ENCODE data around the gene UNKL.

UNKL gene

GRCh38 chr16:1439058-1439698 lies 24.7 kb upstream of the UNKL start:
- no peak for DNase-seq
- H3K36me3 Mint-ChIP-seq = no peaks in the 10 kb centered on the region
- H3K27me3 Mint-ChIP-seq = no peaks in the 10 kb centered on the region
- no peak overlapping the region for H3K27ac Mint-ChIP-seq
- CTCF ChIA-PET = no interaction called here
- H3K4me3 Mint-ChIP-seq = no peak overlapping the region
- H3K4me1 Mint-ChIP-seq = no peaks in the 10 kb centered on the region
- no peaks in the 10 kb centered on the region for H3K9me3 Mint-ChIP-seq

GRCh38 chr16:1438229-1439057 lies 23.9 kb upstream of the UNKL start:
- Mint-ChIP-seq H3K36me3 (no peaks in the 10 kb centered on the region), H3K9me3 (no peaks in the 10 kb centered on the region), H3K27ac (no peak overlapping the region), H3K4me1 (no peaks in the 10 kb centered on the region), H3K27me3 (no peaks in the 10 kb centered on the region), H3K4me3 (no peak overlapping the region)
- no peak for DNase-seq
- CTCF ChIA-PET = no interaction called here

GRCh38 chr16:1437606-1438005 lies 23.1 kb upstream of the UNKL start:
- no peak overlapping the region for H3K4me3 Mint-ChIP-seq
- no peak for DNase-seq
- H3K27ac Mint-ChIP-seq = no peak overlapping the region
- no peaks in the 10 kb centered on the region for H3K9me3 Mint-ChIP-seq
- CTCF ChIA-PET = no interaction called here
- H3K4me1 Mint-ChIP-seq = no peaks in the 10 kb centered on the region
- peaks cover 2% of the 10 kb centered on the region for H3K27me3 Mint-ChIP-seq
- no peaks in the 10 kb centered on the region for H3K36me3 Mint-ChIP-seq

- H3K9me3 Mint-ChIP-seq = no peaks in the 10 kb centered on the region
- H3K4me3 Mint-ChIP-seq = no peak overlapping the region
- H3K4me1 Mint-ChIP-seq = no peaks in the 10 kb centered on the region
- H3K36me3 Mint-ChIP-seq = no peaks in the 10 kb centered on the region
- peaks cover 9% of the 10 kb centered on the region for H3K27me3 Mint-ChIP-seq
- DNase-seq = no peak
- CTCF ChIA-PET = no interaction called here
- no peak overlapping the region for H3K27ac Mint-ChIP-seq
Observed at GRCh38 chr16:1436731-1437355, 22.3 kb upstream of the UNKL start.

- no peak for DNase-seq
- Mint-ChIP-seq H3K4me3 (no peak overlapping the region), H3K27me3 (peaks cover 10% of the 10 kb centered on the region), H3K4me1 (no peaks in the 10 kb centered on the region), H3K9me3 (no peaks in the 10 kb centered on the region), H3K36me3 (no peaks in the 10 kb centered on the region), H3K27ac (no peak overlapping the region)
- CTCF ChIA-PET = no interaction called here
Observed at GRCh38 chr16:1435921-1436697, 21.6 kb upstream of the UNKL start.

GRCh38 chr16:1434644-1435592 lies 20.4 kb upstream of the UNKL start:
- no peak overlapping the region for H3K4me3 Mint-ChIP-seq
- H3K4me1 Mint-ChIP-seq = no peaks in the 10 kb centered on the region
- H3K27me3 Mint-ChIP-seq = peaks cover 15% of the 10 kb centered on the region
- DNase-seq = no peak
- no peaks in the 10 kb centered on the region for H3K36me3 Mint-ChIP-seq
- no peaks in the 10 kb centered on the region for H3K9me3 Mint-ChIP-seq
- no peak overlapping the region for H3K27ac Mint-ChIP-seq
- CTCF ChIA-PET = no interaction called here

GRCh38 chr16:1433756-1434155 lies 19.3 kb upstream of the UNKL start:
- Mint-ChIP-seq H3K4me1 (no peaks in the 10 kb centered on the region), H3K4me3 (no peak overlapping the region), H3K27ac (no peak overlapping the region), H3K9me3 (no peaks in the 10 kb centered on the region), H3K36me3 (no peaks in the 10 kb centered on the region), H3K27me3 (peaks cover 18% of the 10 kb centered on the region)
- no peak for DNase-seq
- CTCF ChIA-PET = interaction anchor here (1.4 kb wide), 1 partner anchor 9 kb away, joined by 4 read pairs; no protein-coding TSS in a partner anchor

- Mint-ChIP-seq H3K36me3 (no peaks in the 10 kb centered on the region), H3K4me1 (no peaks in the 10 kb centered on the region), H3K4me3 (no peak overlapping the region), H3K27me3 (peaks cover 18% of the 10 kb centered on the region), H3K27ac (no peak overlapping the region), H3K9me3 (no peaks in the 10 kb centered on the region)
- DNase-seq = no peak
- CTCF ChIA-PET = interaction anchor here (1.4 kb wide), 1 partner anchor 10 kb away, joined by 4 read pairs; no protein-coding TSS in a partner anchor
Observed at GRCh38 chr16:1433263-1433560, 18.7 kb upstream of the UNKL start.

- H3K4me3 Mint-ChIP-seq = no peak overlapping the region
- DNase-seq = peak; percentile 30
- no peak overlapping the region for H3K27ac Mint-ChIP-seq
- CTCF ChIA-PET = interaction anchor here (1.4 kb wide), 1 partner anchor 10 kb away, joined by 4 read pairs; no protein-coding TSS in a partner anchor
- H3K36me3 Mint-ChIP-seq = no peaks in the 10 kb centered on the region
- no peaks in the 10 kb centered on the region for H3K9me3 Mint-ChIP-seq
- H3K27me3 Mint-ChIP-seq = peaks cover 18% of the 10 kb centered on the region
- H3K4me1 Mint-ChIP-seq = no peaks in the 10 kb centered on the region
Observed at GRCh38 chr16:1432388-1433262, 18.1 kb upstream of the UNKL start.

- Mint-ChIP-seq H3K27ac (no peak overlapping the region), H3K4me1 (no peaks in the 10 kb centered on the region), H3K9me3 (no peaks in the 10 kb centered on the region), H3K4me3 (no peak overlapping the region), H3K27me3 (peaks cover 18% of the 10 kb centered on the region), H3K36me3 (no peaks in the 10 kb centered on the region)
- CTCF ChIA-PET = no interaction called here
- DNase-seq = no peak
Observed at GRCh38 chr16:1431497-1432270, 17.2 kb upstream of the UNKL start.

- CTCF ChIA-PET = no interaction called here
- peaks cover 18% of the 10 kb centered on the region for H3K27me3 Mint-ChIP-seq
- no peaks in the 10 kb centered on the region for H3K4me1 Mint-ChIP-seq
- DNase-seq = no peak
- H3K27ac Mint-ChIP-seq = no peak within 1 kb of the TSS
- H3K36me3 Mint-ChIP-seq = no peaks in the 10 kb centered on the region
- no peak within 1 kb of the TSS for H3K4me3 Mint-ChIP-seq
- H3K9me3 Mint-ChIP-seq = no peaks in the 10 kb centered on the region
Observed at GRCh38 chr16:1430759-1431496, 16.4 kb upstream of the UNKL start, which contains the start of gene PERCC1. Gene PERCC1, plus strand, starts transcription at chr16:1431078. Its CDS starts 1,516 bp downstream, at chr16:1432594.

Data from activated naive CD4-positive, alpha-beta T cell treated with anti-CD3 and anti-CD28 coated beads, Interleukin-2, amount 10 ng/mL, durations not matched to agents 7 days and 5 days (primary cell).